Large intestine (tissue), 3 donors: ENCODE measurements around the gene P3H4. TPM values are rescaled to one million over a fixed set of nuclear protein-coding genes. Genes with fewer than 3 reads are reported as not detected.

Experiments used
- DNase-seq, 2 donors: peaks; one replicate each; pipeline versions ENCODE4 v3.0.0 to v3.0.0-alpha.2; 2013
- H3K27ac ChIP-seq: one replicate; pipeline ENCODE4 v1.5.1; 2013; ENCODE audit warnings: low read length
- H3K27me3 ChIP-seq: 2 replicates; pipeline ENCODE4 v1.6.1; 2013; ENCODE audit warnings: low read length; ENCODE audit not compliant: control insufficient read depth, insufficient read depth
- H3K36me3 ChIP-seq: 2 replicates; pipeline ENCODE4 v1.6.1; 2013; ENCODE audit warnings: low read length; ENCODE audit not compliant: control insufficient read depth, insufficient read depth
- H3K4me1 ChIP-seq: one replicate; pipeline ENCODE4 v1.6.1; 2013; ENCODE audit warnings: low read length; ENCODE audit not compliant: control insufficient read depth, insufficient read depth
- H3K4me3 ChIP-seq: one replicate; pipeline ENCODE4 v1.5.1; 2013; ENCODE audit warnings: low read length
- H3K9me3 ChIP-seq: one replicate; pipeline ENCODE4 v1.6.1; 2013; ENCODE audit warnings: mild to moderate bottlenecking, low read depth, low read length, moderate library complexity; ENCODE audit not compliant: control insufficient read depth
- WGBS: methylation state at CpG from one replicate; pipeline ENCODE4 v1.1.5; 2013; ENCODE audit warnings: low lambda C conversion rate; ENCODE audit not compliant: insufficient coverage; 5-methylcytosine and 5-hydroxymethylcytosine counted together
- polyA plus RNA-seq: library from polyadenylated mRNA; unstranded; fragments of 120-200 nt; gene quantifications from one replicate; pipeline ENCODE4 v1.2.1, GENCODE V29; 2013

P3H4 gene
- polyA plus RNA-seq, 1 donor: 15.4 TPM

DNA sequence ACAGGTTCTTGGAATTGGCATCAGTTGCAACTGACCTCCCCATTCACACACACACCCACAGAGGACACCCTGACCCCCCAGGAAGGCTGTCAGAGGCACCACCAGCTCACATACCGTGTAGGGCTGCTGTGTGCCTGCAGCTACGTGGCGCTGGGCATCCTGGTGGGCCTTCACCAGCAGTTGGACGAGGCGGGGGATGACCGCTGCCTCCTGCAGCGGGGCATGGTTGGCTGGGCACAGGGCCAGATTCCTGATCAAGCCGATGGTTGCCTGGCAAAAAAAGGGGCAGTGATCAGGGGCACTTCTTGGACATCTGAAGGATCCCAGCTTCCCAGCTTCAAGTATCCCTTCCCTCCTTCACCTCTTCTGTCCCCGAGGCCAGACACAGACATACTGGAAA, 53.1 kb downstream of the P3H4 start:
- no peak overlapping the region for H3K27ac ChIP-seq
- peaks cover 92% of the 10 kb centered on the region for H3K36me3 ChIP-seq
- no peaks in the 10 kb centered on the region for H3K9me3 ChIP-seq
- WGBS: no CpG with 5 or more reads among the region's 9 CpGs
- DNase-seq: no peak
- no peaks in the 10 kb centered on the region for H3K4me1 ChIP-seq
- H3K4me3 ChIP-seq: no peak overlapping the region
- H3K27me3 ChIP-seq: no peaks in the 10 kb centered on the region

DNA sequence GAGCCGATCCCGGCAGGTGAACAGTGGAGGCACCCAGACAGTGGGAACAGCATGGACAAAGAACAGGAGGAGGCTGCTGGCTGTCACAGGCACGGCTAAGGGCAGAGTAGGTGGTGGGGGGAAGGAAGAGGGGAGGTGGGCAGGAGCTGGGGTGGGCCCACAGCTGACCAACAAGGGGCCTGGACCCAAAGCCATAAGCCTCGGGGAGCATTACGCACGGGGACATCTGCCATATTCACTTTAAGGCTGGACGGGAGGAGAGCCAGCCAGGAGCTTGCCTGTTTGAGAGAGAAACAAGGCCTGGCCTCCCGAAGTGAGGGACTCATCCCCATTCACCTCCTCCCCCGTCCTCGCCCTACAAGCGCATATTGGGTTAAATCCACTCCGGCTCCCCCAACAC, 57.7 kb downstream of the P3H4 start:
- 63% methylated on average over 2 of the region's 12 CpGs for WGBS
- DNase-seq: no peak

More for the DNA sequence above, 57.7 kb downstream of the P3H4 start:
- H3K36me3 ChIP-seq: peaks cover 58% of the 10 kb centered on the region
- H3K9me3 ChIP-seq: no peaks in the 10 kb centered on the region
- H3K27me3 ChIP-seq: no peaks in the 10 kb centered on the region
- H3K4me3 ChIP-seq: no peak overlapping the region
- H3K4me1 ChIP-seq: no peaks in the 10 kb centered on the region
- H3K27ac ChIP-seq: no peak overlapping the region

Other genes starting within 250 kb of the P3H4 start
- gene KRT9, start 239.9 kb downstream of the P3H4 start, polyA plus RNA-seq: not detected
- gene KRT14, start 225.1 kb downstream of the P3H4 start, polyA plus RNA-seq: 0.07 TPM
- gene KRT16, start 199.2 kb downstream of the P3H4 start, polyA plus RNA-seq: not detected
- gene KRT17, start 187.4 kb downstream of the P3H4 start, polyA plus RNA-seq: 1.1 TPM
- 791 TPM for gene EIF1, start 123.1 kb downstream of the P3H4 start, polyA plus RNA-seq
- 0.28 TPM for gene GAST, start 99.6 kb downstream of the P3H4 start, polyA plus RNA-seq
- 0.39 TPM for gene HAP1, start 77.3 kb downstream of the P3H4 start, polyA plus RNA-seq
- 172 TPM for gene JUP, start 25.2 kb downstream of the P3H4 start, polyA plus RNA-seq
- gene FKBP10, start 1.1 kb upstream of the P3H4 start, polyA plus RNA-seq: 43.2 TPM
- gene NT5C3B, start 24.3 kb upstream of the P3H4 start, polyA plus RNA-seq: 36.7 TPM
- gene KLHL10, start 25.9 kb upstream of the P3H4 start, polyA plus RNA-seq: 0.06 TPM
- gene KLHL11, start 53.5 kb upstream of the P3H4 start, polyA plus RNA-seq: 5.6 TPM
- 99.7 TPM for gene ACLY, start 107.0 kb upstream of the P3H4 start, polyA plus RNA-seq
- gene ODAD4, start 118.7 kb upstream of the P3H4 start, polyA plus RNA-seq: 0.87 TPM
- gene CNP, start 154.8 kb upstream of the P3H4 start, polyA plus RNA-seq: 47.6 TPM
- 93.0 TPM for gene DNAJC7, start 205.5 kb upstream of the P3H4 start, polyA plus RNA-seq
- gene NKIRAS2, start 208.1 kb upstream of the P3H4 start, polyA plus RNA-seq: 42.8 TPM
- gene C17orf113, start 238.7 kb upstream of the P3H4 start, polyA plus RNA-seq: 2.4 TPM